ENCODE measurements around the gene WNT2B. TPM values are rescaled to one million over a fixed set of nuclear protein-coding genes. Genes with fewer than 3 reads are reported as not detected.

WNT2B gene
- total and polyA plus RNA-seq, 2 donors (not counting 3 experiments of a cell fraction or from before 2014, with no cell fraction given): 1.5 to 3.6 TPM

DNA sequence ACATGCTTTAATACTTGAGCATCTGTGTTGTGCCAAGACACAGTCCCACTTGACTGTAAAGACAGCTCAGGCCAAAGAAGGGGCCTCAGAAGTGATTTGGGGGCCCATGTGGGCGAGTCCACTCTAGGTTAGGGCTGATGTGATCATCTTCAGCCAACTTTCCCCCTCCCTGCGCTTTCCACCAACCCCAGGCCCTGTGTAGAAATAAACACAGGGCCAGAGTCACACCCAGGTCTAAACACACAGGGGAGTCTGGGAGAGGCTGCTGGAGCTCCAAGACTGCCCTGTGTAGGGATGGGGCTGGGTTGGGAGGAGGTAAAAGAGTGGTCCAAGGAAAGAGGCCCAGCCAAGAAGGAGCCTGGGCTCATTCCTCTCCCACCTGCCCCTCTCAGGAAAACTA is 2.5 kb upstream of the WNT2B start:
- intact Hi-C loops (cut with micrococcal nuclease) (no loop called here), dilution Hi-C loops (cut with MboI; ENCODE audit: extremely low pct_ligation_motif_present, low sequenced_read_pairs) (no loop called here)
- H3K27me3 ChIP-seq (ENCODE audit: control insufficient read depth in 2 of 2, insufficient read depth in 2 of 2, low read length in 2 of 2): peaks cover 9% of the 10 kb centered on the region in 2 experiments
- H3K9ac ChIP-seq (replicated peaks; ENCODE audit: extremely low read depth, insufficient read depth, low read length): no peak overlapping the region
- no TSS peak for BruUV-seq (replicated peaks)
- FAIRE-seq (no peak), DNase-seq (ENCODE audit: low read depth, low spot score) (no peak)
- H3K4me3 ChIP-seq (replicated peaks in 1 of 3; ENCODE audit: insufficient read depth in 1 of 3, low read depth in 1 of 3, low read length in 3 of 3): no peak overlapping the region
- CTCF ChIA-PET: interaction anchor here (1.3 kb wide), 1 partner anchor 106 kb away, joined by 3 read pairs; no protein-coding TSS in a partner anchor
- TF ChIP-seq EZH2 (IDR thresholded peaks at IDR 0.05; ENCODE audit: borderline replicate concordance, low read depth, low read length, severe bottlenecking) (no peak), GATA2 (IDR thresholded peaks at IDR 0.05; ENCODE audit: insufficient read depth, insufficient read length, low read depth, low read length) (no peak), MYC (IDR thresholded peaks at IDR 0.05; ENCODE audit: low read depth, low read length) (no peak), FOS (IDR thresholded peaks at IDR 0.05; ENCODE audit: borderline replicate concordance, insufficient read depth, low read length) (no peak), POLR2AphosphoS5 (IDR thresholded peaks at IDR 0.05; ENCODE audit: insufficient read depth, low read depth, low read length) (no peak), JUN (IDR thresholded peaks at IDR 0.05; ENCODE audit: borderline replicate concordance, insufficient read depth, insufficient read length, low read depth) (no peak), POLR2A (IDR thresholded peaks at IDR 0.05; ENCODE audit: low read depth, low read length) (no peak)
- TF ChIP-seq, protein P1, sequence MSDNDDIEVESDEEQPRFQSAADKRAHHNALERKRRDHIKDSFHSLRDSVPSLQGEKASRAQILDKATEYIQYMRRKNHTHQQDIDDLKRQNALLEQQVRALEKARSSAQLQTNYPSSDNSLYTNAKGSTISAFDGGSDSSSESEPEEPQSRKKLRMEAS (IDR thresholded peaks at IDR 0.05; ENCODE audit: insufficient read depth, insufficient read length): no peak
- H3K79me2 ChIP-seq (ENCODE audit: control insufficient read depth, insufficient read depth, low read length): no peaks in the 10 kb centered on the region
- H2AFZ ChIP-seq (ENCODE audit: low read depth, low read length): no peak overlapping the region
- H3K4me1 ChIP-seq (ENCODE audit: control insufficient read depth, extremely low read depth, insufficient read depth, low read length): peaks cover 11% of the 10 kb centered on the region
- no peaks in the 10 kb centered on the region for H3K36me3 ChIP-seq (ENCODE audit: control insufficient read depth in 2 of 2, extremely low read depth in 1 of 2, insufficient read depth in 2 of 2, low read length in 2 of 2)
- no peaks in the 10 kb centered on the region for H4K20me1 ChIP-seq (replicated peaks; ENCODE audit: control insufficient read depth, extremely low read depth, insufficient read depth, low read length)
- no peaks in the 10 kb centered on the region for H3K9me3 ChIP-seq (replicated peaks; ENCODE audit: control insufficient read depth, insufficient read depth, low read length)
- POLR2A ChIA-PET: no interaction called here
- H3K4me2 ChIP-seq (ENCODE audit: insufficient read depth, low read length): no peak overlapping the region
- H3K9me1 ChIP-seq (replicated peaks; ENCODE audit: control insufficient read depth, extremely low read depth, insufficient read depth, low read length): no peaks in the 10 kb centered on the region
- H3K27ac ChIP-seq (ENCODE audit: insufficient read depth, low read depth, low read length): no peak overlapping the region

DNA sequence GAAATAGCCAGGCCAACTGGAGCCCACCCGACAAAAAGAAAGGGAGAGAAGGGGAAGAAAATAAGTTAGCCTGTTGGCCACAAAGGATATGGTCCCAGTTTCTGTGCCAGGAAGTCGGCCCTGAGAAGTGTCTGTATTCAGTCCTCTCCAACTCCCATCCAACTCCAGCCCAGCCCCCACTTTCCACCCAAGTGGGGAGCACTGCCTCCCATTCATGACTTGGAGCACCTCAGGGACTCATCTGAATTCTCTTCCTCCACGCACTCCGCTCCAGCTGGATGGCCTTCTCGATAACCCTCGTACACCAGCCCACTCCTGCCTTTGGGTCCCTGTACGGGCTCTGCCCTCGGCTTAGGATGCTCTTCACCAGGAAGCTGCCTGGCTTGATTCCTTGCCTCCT is 2.0 kb upstream of the WNT2B start:
- intact Hi-C loops (cut with micrococcal nuclease): no loop called here
- H3K4me2 ChIP-seq (ENCODE audit: insufficient read depth, low read length): no peak overlapping the region
- no peak overlapping the region for H3K9ac ChIP-seq (replicated peaks; ENCODE audit: extremely low read depth, insufficient read depth, low read length)
- H3K27me3 ChIP-seq (ENCODE audit: control insufficient read depth in 2 of 2, insufficient read depth in 2 of 2, low read length in 2 of 2): peaks cover 9% of the 10 kb centered on the region in 2 experiments
- peaks cover 8% of the 10 kb centered on the region for H3K4me1 ChIP-seq (ENCODE audit: control insufficient read depth, extremely low read depth, insufficient read depth, low read length)
- ChIA-PET POLR2A (no interaction called here), CTCF (no interaction called here)
- no peaks in the 10 kb centered on the region for H3K79me2 ChIP-seq (ENCODE audit: control insufficient read depth, insufficient read depth, low read length)
- no peaks in the 10 kb centered on the region for H3K9me3 ChIP-seq (replicated peaks; ENCODE audit: control insufficient read depth, insufficient read depth, low read length)
- no peaks in the 10 kb centered on the region for H4K20me1 ChIP-seq (replicated peaks; ENCODE audit: control insufficient read depth, extremely low read depth, insufficient read depth, low read length)
- BruUV-seq (replicated peaks): no TSS peak
- no peak for TF ChIP-seq MYC (IDR thresholded peaks at IDR 0.05; ENCODE audit: low read depth, low read length)
- TF ChIP-seq, protein P2, sequence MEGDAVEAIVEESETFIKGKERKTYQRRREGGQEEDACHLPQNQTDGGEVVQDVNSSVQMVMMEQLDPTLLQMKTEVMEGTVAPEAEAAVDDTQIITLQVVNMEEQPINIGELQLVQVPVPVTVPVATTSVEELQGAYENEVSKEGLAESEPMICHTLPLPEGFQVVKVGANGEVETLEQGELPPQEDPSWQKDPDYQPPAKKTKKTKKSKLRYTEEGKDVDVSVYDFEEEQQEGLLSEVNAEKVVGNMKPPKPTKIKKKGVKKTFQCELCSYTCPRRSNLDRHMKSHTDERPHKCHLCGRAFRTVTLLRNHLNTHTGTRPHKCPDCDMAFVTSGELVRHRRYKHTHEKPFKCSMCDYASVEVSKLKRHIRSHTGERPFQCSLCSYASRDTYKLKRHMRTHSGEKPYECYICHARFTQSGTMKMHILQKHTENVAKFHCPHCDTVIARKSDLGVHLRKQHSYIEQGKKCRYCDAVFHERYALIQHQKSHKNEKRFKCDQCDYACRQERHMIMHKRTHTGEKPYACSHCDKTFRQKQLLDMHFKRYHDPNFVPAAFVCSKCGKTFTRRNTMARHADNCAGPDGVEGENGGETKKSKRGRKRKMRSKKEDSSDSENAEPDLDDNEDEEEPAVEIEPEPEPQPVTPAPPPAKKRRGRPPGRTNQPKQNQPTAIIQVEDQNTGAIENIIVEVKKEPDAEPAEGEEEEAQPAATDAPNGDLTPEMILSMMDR (IDR thresholded peaks at IDR 0.05; ENCODE audit: extremely low read depth in 1 of 2, insufficient read depth in 1 of 2, low read depth in 1 of 2, low read length in 2 of 2): no peak
- TF ChIP-seq EZH2 (IDR thresholded peaks at IDR 0.05; ENCODE audit: borderline replicate concordance, low read depth, low read length, severe bottlenecking): no peak
- no peak for TF ChIP-seq FOS (IDR thresholded peaks at IDR 0.05; ENCODE audit: borderline replicate concordance, insufficient read depth, low read length)
- no peak for TF ChIP-seq POLR2AphosphoS5 (IDR thresholded peaks at IDR 0.05; ENCODE audit: insufficient read depth, low read depth, low read length)
- TF ChIP-seq GATA2 (IDR thresholded peaks at IDR 0.05; ENCODE audit: insufficient read depth, insufficient read length, low read depth, low read length): no peak
- TF ChIP-seq, protein P1 (IDR thresholded peaks at IDR 0.05; ENCODE audit: insufficient read depth, insufficient read length): no peak
- no peak for TF ChIP-seq JUN (IDR thresholded peaks at IDR 0.05; ENCODE audit: borderline replicate concordance, insufficient read depth, insufficient read length, low read depth)
- TF ChIP-seq POLR2A (IDR thresholded peaks at IDR 0.05; ENCODE audit: low read depth, low read length): no peak
- H3K27ac ChIP-seq (ENCODE audit: insufficient read depth, low read depth, low read length): no peak overlapping the region
- no peak for DNase-seq (ENCODE audit: low read depth, low spot score)
- H3K36me3 ChIP-seq (ENCODE audit: control insufficient read depth in 2 of 2, extremely low read depth in 1 of 2, insufficient read depth in 2 of 2, low read length in 2 of 2): no peaks in the 10 kb centered on the region
- H2AFZ ChIP-seq (ENCODE audit: low read depth, low read length): no peak overlapping the region
- dilution Hi-C loops (cut with MboI; ENCODE audit: extremely low pct_ligation_motif_present, low sequenced_read_pairs): no loop called here
- no peak overlapping the region for H3K4me3 ChIP-seq (replicated peaks in 1 of 3; ENCODE audit: insufficient read depth in 1 of 3, low read depth in 1 of 3, low read length in 3 of 3)
- no peak for FAIRE-seq
- H3K9me1 ChIP-seq (replicated peaks; ENCODE audit: control insufficient read depth, extremely low read depth, insufficient read depth, low read length): no peaks in the 10 kb centered on the region
